Body of pancreas (tissue), 4 donors: ENCODE data around the gene RPTOR. TPM values are rescaled to one million over a fixed set of nuclear protein-coding genes. Genes with fewer than 3 reads are reported as not detected.

Experiments
- ATAC-seq: fragments of 150-250 bp; one replicate; pipeline ENCODE4 v1.9.1; 2016
- DNase-seq, 4 donors: peaks; one replicate each; pipeline ENCODE4 v3.0.0-alpha.2; 2019
- H3K27ac ChIP-seq, 4 donors: fragments of 200-600 bp; sonication (generic); 1 replicate in 3 of 4; 2 replicates in 1 of 4; pipeline versions ENCODE4 v1.5.1 to v1.6.1; 2016 to 2019; ENCODE audit warnings: mild to moderate bottlenecking in 1 of 4, mixed read lengths in 1 of 4, moderate library complexity in 1 of 4
- H3K27me3 ChIP-seq, 2 donors: fragments of 200-600 bp; sonication (generic); one replicate each; pipeline ENCODE4 v1.6.0; 2016; ENCODE audit warnings: mild to moderate bottlenecking in 1 of 2
- H3K36me3 ChIP-seq, 2 donors: fragments of 200-600 bp; sonication (generic); replicated peaks in 1 of 2; 2 replicates each; pipeline ENCODE4 v1.5.1; 2016; ENCODE audit warnings: low read depth in 2 of 2; ENCODE audit not compliant: insufficient read depth in 1 of 2
- H3K4me1 ChIP-seq: fragments of 200-600 bp; sonication (generic); one replicate; pipeline ENCODE4 v1.6.0; 2016
- H3K4me3 ChIP-seq, 2 donors: fragments of 200-600 bp; sonication (generic); 1 replicate in 1 of 2; 2 replicates in 1 of 2; pipeline ENCODE4 v1.5.1; 2016 to 2019
- H3K9me3 ChIP-seq, 3 donors: fragments of 200-600 bp; sonication (generic); 1 replicate in 2 of 3; 2 replicates in 1 of 3; pipeline ENCODE4 v1.5.1; 2016
- POLR2A ChIP-seq, 3 donors: fragments of 450-650 bp; IDR thresholded peaks; one replicate each; pipeline ENCODE4 v1.6.1; 2016; ENCODE audit warnings: antibody characterized with exemption in 3 of 3, mild to moderate bottlenecking in 2 of 3
- WGBS, 2 donors: methylation state at CpG; one replicate each; pipeline ENCODE4 v1.1.5; 2017; 5-methylcytosine and 5-hydroxymethylcytosine counted together
- intact Hi-C: fragments of 100-400 bp; cut with DNase I; formaldehyde crosslinking; loops from one replicate; pipeline ENCODE4 v1.15.1; 2023
- total RNA-seq, 2 donors: library from RNA; depleted of rRNA; stranded (reverse); fragments of >200 nt; gene quantifications; one replicate each; pipeline ENCODE4 v1.1.0, GENCODE V29; 2016
- TF ChIP-seq, protein P1 (sequence below), 7 experiments: fragments of 450-650 bp in 4 of 7; fragments of 200-600 bp in 3 of 7; sonication (generic) in 3 of 7; IDR thresholded peaks; one replicate each; pipeline ENCODE4 v1.5.1; 2016 to 2019; ENCODE audit warnings: antibody characterized with exemption in 7 of 7

RPTOR gene
- total RNA-seq, 2 donors from 2014 or later: 22.3 to 34.3 TPM

- Histone ChIP-seq H3K27me3 (no peaks in the 10 kb centered on the region), H3K9me3 (no peaks in the 10 kb centered on the region), H3K4me3 (no peak overlapping the region), H3K36me3 (peaks cover 0 to 2% of the 10 kb centered on the region in 2 donors), H3K4me1 (no peaks in the 10 kb centered on the region), H3K27ac (no peak overlapping the region)
- WGBS, 2 donors: 78 to 89% methylated on average over 20 to 32 of the region's 36 CpGs
- intact Hi-C loops: no loop called here
- peak in 3 of 4 donors; percentile 49 to 71 (median 57) for DNase-seq
- ATAC-seq: peak; percentile 77
- no peak for TF ChIP-seq POLR2A (IDR thresholded peaks at IDR 0.05)
- TF ChIP-seq, protein P1, sequence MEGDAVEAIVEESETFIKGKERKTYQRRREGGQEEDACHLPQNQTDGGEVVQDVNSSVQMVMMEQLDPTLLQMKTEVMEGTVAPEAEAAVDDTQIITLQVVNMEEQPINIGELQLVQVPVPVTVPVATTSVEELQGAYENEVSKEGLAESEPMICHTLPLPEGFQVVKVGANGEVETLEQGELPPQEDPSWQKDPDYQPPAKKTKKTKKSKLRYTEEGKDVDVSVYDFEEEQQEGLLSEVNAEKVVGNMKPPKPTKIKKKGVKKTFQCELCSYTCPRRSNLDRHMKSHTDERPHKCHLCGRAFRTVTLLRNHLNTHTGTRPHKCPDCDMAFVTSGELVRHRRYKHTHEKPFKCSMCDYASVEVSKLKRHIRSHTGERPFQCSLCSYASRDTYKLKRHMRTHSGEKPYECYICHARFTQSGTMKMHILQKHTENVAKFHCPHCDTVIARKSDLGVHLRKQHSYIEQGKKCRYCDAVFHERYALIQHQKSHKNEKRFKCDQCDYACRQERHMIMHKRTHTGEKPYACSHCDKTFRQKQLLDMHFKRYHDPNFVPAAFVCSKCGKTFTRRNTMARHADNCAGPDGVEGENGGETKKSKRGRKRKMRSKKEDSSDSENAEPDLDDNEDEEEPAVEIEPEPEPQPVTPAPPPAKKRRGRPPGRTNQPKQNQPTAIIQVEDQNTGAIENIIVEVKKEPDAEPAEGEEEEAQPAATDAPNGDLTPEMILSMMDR (IDR thresholded peaks at IDR 0.05): peak in 4 of 7 experiments; percentile 18 to 59 (median 30)
These were observed 301.4 kb downstream of the RPTOR start for GRCh38 chr17:80845863-80846671.

DNA sequence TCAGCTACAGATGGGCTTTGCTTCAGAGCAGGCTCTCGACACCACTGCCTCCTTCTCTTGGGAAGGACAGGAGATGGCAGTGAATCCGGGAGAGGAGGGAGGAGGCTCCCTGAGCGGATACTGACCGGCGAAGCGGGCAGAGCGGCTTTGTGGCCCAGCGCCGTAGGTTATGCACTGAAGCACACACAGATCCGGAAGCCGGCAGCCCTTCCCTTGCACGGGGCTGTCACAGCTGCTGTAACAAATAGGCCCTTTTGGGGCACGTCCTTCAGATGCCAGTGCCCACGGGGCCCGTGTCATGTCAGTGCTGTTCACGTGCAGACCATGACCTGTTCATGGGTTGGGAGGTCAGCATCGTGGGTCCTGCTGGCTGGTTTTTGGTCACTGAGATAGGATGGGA is 302.3 kb downstream of the RPTOR start:
- TF ChIP-seq, protein P1 (IDR thresholded peaks at IDR 0.05): no peak
- ATAC-seq (no peak), DNase-seq (no peak)
- Histone ChIP-seq H3K4me3 (no peak overlapping the region), H3K27ac (no peak overlapping the region), H3K4me1 (peaks cover 6% of the 10 kb centered on the region), H3K9me3 (no peaks in the 10 kb centered on the region), H3K36me3 (peaks cover 0 to 2% of the 10 kb centered on the region in 2 donors), H3K27me3 (no peaks in the 10 kb centered on the region)
- 95 to 96% methylated on average over 12 to 17 of the region's 17 CpGs for WGBS, 2 donors
- intact Hi-C loops: no loop called here

DNA sequence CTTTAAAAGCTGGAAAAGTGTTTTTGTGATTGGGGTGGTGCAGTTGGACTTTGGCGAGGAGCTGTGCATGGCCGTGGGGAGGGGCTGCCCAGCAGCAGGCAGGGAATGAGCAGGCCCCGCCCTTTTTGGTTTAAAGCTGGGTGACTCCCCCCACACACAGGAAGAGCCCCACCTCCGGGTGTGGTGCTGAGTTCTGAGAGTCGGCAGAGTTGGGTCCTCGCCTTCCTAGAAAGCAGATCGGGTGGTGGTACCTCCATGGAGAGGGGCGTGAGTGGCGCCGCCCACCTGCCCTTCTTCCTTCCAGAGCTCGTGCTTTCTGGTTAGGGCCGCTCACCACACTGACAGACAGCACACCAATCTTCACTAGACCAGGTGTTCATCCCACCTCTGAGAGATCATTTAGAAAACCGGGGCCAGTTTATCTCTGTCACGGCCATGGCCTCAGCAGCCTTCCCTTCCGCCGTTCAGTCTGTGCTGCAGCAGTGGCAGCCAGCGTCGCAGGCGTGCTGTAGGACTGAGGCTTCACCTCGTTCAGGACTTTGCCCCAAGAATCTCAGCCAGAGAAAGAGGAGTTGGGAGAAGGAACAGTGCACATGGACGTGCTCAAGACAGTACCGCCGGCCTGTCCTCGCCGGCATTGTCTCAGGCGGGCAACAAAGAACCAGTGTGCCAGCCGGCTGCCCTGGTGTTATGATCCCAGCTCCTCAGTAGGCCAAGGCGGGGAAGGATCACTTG is 303.0 kb downstream of the RPTOR start:
- Histone ChIP-seq H3K36me3 (peaks cover 0 to 2% of the 10 kb centered on the region in 2 donors), H3K27ac (no peak overlapping the region), H3K4me1 (peaks cover 9% of the 10 kb centered on the region), H3K4me3 (no peak overlapping the region), H3K27me3 (no peaks in the 10 kb centered on the region), H3K9me3 (no peaks in the 10 kb centered on the region)
- intact Hi-C loops: no loop called here
- TF ChIP-seq, protein P1 (IDR thresholded peaks at IDR 0.05): no peak
- TF ChIP-seq POLR2A (IDR thresholded peaks at IDR 0.05): no peak
- 87 to 90% methylated on average over 25 to 27 of the region's 28 CpGs for WGBS, 2 donors
- ATAC-seq (no peak), DNase-seq (peak in 1 of 4 donors; percentile 5)

DNA sequence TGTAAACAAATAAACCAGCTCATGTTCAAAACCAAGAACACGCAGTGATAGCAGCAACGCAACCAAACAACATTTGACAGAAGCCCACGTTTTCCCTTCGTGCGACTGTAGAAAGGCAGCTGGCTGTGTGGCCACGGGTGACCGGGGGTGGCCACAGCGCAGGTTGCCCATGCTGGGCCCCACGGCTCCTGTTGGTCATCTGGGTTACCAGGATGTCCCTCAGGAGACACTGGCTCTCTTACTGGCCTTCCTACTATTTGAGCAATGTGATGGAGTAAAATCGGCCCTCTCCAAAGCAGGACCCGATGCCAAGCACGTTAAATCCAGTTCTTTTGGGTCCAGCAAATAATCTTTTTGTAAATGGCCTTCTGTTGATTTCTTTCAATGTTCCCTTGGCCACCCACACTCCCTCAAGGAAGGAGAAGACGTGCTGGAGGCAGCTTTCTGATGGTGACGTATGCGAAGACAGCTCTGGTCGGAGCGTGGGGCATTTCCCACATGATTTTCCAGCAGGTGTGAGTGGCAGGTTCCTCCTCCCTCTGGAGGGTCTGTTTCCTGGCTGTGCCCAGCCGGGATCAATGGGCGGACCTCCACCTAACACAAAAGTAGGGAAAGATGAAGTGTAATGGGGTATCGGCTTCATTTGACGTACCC is 303.9 kb downstream of the RPTOR start:
- ATAC-seq (no peak), DNase-seq (no peak)
- 93 to 95% methylated on average over 18 to 21 of the region's 21 CpGs for WGBS, 2 donors
- Histone ChIP-seq H3K4me1 (peaks cover 9% of the 10 kb centered on the region), H3K4me3 (no peak overlapping the region), H3K36me3 (peaks cover 0 to 2% of the 10 kb centered on the region in 2 donors), H3K27me3 (no peaks in the 10 kb centered on the region), H3K27ac (no peak overlapping the region), H3K9me3 (no peaks in the 10 kb centered on the region)
- intact Hi-C loops: no loop called here
- TF ChIP-seq, protein P1 (IDR thresholded peaks at IDR 0.05): no peak
- TF ChIP-seq POLR2A (IDR thresholded peaks at IDR 0.05): no peak
